ENCODE data around the gene MYO5A.
A peak's percentile ranks its signal among the peaks of the same experiment; 100 is the strongest.
"Not testable (repeated sequence)": the region's sequence is repeated elsewhere in the genome, so short reads cannot be mapped to it uniquely, and the experiment has no call there.

MYO5A gene

DNA sequence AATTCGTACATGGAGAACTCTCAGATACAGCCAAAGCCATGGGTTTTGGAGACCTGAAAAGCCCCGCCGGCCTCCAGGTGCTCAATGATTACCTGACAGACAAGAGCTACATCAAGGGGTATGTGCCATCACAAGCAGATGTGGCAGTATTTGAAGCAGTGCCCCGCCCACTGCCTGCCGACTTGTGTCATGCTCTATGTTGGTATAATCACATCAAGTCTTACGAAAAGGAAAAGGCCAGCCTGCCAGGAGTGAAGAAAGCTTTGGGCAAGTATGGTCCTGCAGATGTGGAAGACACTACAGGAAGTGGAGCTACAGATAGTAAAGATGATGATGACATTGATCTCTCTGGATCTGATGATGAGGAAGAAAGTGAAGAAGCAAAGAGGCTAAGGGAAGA, 23.5 kb downstream of the MYO5A start:
- no peak for DNase-seq (ENCODE audit: low spot score)

GRCh38 chr15:52503788-52504496, 24.7 kb downstream of the MYO5A start:
- peak; percentile 41 for DNase-seq (ENCODE audit: low spot score)

- no peak for DNase-seq (ENCODE audit: low spot score)
Measured at GRCh38 chr15:52502608-52503007, 26.1 kb downstream of the MYO5A start.

- no peak for DNase-seq (ENCODE audit: low spot score)
Measured at GRCh38 chr15:52499506-52499905, 29.2 kb downstream of the MYO5A start.

DNA sequence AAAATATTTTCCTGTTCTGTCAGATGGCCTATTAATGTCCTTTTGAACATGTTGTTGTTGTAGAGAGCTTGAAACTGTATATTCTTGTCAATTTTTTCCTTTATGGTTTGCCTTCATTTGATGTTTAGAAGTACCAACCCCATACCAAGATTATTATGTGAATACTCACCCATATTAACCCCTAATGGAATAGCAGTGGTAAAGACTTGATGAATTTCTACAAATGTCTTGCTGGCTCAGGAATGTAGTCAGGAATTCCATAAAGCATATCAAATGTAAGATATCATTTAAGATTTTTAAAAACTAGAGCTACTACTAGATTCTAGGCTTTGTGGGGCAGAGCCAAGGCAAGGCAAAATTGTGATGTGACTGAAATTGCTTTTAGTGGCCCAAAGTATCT, 30.0 kb downstream of the MYO5A start:
- DNase-seq (ENCODE audit: low spot score): no peak

- DNase-seq (ENCODE audit: low spot score): peak; percentile 12
Measured at GRCh38 chr15:52496776-52497470, 31.8 kb downstream of the MYO5A start.

GRCh38 chr15:52496175-52496574, 32.5 kb downstream of the MYO5A start:
- no peak for DNase-seq (ENCODE audit: low spot score)

DNA sequence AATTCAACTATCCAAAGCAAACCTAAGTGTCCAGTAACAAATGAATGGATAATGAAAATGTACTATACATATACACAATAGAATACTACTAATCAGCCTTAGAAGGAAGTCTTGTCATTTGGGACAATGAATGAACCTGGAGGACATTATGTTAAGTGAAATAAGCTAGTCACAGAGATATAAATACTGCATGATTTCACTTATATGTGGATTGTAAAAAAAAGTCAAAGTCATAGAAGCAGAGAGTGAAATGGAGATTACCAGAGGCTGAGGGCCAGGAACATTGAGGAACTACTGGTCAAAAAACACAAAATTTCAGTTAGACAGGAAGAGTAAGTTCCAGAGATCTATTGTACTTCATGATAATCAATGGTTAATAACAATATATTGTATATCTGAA, 33.6 kb downstream of the MYO5A start:
- no peak for DNase-seq (ENCODE audit: low spot score)

GRCh38 chr15:52493968-52494367, 34.7 kb downstream of the MYO5A start:
- DNase-seq (ENCODE audit: low spot score): no peak

DNA sequence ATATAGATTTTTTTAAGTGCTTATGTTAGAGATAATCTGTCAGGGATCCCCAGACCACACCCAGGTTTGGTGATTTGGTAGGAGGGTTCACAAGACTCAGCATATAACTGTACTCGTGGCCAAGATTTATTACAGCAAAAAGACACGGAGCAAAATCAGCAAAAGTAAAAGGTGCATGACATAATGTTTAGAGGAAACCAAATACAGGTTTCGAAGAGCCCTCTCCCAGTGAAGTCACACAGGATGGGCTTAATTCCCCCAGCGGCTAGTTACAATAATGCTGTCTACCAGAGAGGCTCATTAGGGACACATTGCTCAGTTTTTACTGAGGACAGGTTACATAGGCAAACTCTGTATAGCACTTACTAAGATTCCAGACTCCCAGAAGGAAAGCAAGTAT, 36.5 kb downstream of the MYO5A start:
- DNase-seq (ENCODE audit: low spot score): no peak

DNA sequence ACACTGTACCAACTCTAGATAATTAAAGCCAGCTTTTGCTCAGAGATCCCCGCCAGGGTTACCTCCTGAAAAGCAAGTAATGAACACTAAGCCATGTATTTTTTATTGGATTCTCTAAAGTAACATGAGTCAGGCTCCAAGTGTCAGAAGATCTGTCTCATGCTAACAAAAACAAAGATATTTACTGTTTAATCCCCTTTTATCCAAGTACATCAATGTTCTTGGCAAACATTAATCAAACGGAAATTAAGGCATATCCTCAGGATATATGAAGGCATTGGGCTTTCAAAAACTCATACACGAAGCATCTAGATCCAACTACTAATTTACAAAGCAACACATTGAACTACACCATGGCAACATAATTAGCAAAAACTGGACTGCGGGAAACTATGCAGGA, 37.2 kb downstream of the MYO5A start:
- DNase-seq (ENCODE audit: low spot score): peak; percentile 26

DNA sequence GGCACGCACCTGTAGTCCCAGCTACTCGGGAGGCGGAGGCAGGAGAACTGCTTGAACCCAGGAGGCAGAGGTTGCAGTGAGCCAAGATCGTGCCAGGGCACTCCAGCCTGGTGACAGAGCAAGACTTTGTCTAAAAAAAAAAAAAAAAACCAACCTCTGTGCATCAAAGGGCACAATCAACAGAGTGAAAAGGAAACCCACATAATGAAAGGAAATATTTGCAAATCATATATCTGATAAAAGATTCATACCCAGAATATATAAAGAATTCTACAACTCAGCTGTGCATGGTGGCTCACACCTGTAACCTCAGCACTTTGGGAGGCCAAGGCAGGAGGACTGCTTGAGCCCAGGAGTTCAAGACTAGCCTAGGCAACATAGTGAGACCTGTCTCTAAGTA, 39.2 kb downstream of the MYO5A start:
- DNase-seq (ENCODE audit: low spot score): not testable (repeated sequence)

- no peak for DNase-seq (ENCODE audit: low spot score)
Measured at GRCh38 chr15:52488830-52489229, 39.9 kb downstream of the MYO5A start.

DNA sequence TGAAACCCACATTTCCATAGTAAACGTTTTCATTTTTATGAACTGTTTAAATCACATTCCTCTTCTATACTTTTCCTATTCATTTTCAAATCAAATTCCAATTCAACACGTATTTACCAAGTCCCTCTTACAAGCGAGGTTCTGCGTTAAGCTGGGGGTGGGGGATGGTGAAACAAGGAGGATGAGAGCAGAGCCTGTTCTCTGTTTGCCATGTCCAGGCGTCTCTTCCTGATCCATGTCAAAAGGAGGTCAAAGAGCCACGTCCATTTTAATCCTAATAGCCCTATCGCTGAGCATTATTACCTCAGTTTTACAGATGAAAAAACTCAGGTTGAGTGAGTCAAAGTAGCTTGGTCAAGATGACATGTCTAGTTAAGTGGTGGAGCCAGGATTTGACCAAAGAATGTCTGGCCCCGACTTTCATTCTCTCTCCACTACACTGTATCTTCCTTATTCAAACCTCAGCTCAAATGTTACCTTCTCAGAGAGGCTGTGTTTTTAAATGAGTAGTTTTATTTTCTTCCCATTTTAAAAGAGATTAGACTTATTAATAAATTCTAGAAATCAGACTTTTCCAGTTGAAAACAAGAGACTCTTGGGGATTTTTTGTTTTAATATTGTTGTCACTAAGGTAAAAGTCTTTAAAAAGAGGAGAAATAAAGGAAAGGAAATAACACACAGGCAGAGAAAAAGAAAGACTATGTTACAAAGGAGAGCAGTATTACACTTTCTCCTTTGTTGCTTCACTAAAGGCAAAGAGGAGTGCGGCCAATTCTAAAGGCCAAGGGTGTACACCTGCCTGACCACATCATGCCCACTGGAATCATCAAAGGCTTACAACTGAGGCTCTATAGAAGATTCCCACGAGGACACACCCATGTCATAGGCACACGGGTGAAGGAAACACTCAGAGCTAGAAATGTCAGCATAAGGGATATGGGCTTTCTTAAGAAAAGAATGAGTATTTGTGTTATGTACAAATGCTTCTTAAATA, 42.4 kb downstream of the MYO5A start:
- no peak for DNase-seq (ENCODE audit: low spot score)

- DNase-seq (ENCODE audit: low spot score): no peak
Measured at GRCh38 chr15:52485290-52485689, 43.4 kb downstream of the MYO5A start.

DNA sequence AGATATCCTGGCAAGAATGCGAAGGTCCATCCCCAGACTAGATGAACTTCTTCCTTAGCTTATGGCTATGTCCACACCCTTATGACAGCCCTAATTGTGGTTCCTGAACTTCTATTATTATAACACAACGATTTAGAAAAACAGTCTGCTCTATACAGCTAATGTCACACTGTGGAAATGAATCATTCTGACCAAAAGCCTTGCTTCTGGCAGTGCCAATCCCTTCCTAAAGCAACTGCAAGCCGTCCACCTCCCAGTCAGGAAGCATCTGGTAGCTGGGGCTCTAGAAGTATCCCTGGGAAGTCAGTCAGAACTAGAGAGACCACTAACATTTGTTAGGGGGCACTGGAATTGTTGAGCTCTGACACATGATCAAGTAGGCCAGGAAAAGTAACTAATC, 45.0 kb downstream of the MYO5A start:
- DNase-seq (ENCODE audit: low spot score): peak; percentile 46

GRCh38 chr15:52481915-52482314, 46.8 kb downstream of the MYO5A start:
- peak; percentile 74 for DNase-seq (ENCODE audit: low spot score)

DNA sequence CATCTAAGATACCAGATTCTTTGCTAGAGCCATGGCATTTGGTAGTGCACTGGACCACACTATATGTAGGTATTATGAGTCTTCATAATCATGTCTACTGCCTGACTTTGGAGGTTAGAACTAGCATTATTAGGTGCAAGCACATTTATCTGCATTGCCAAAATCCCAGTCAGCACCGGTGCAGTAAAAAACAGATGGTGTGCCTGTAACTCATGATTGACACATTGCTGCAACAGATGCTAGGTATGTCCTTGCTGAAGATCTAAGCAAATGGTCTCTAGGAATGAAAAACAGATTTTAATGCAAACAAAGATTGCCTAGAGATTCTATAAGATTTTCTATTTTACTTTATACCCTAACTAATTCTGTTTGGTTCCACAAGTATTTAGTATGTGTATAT, 47.7 kb downstream of the MYO5A start:
- no peak for DNase-seq (ENCODE audit: low spot score)

DNA sequence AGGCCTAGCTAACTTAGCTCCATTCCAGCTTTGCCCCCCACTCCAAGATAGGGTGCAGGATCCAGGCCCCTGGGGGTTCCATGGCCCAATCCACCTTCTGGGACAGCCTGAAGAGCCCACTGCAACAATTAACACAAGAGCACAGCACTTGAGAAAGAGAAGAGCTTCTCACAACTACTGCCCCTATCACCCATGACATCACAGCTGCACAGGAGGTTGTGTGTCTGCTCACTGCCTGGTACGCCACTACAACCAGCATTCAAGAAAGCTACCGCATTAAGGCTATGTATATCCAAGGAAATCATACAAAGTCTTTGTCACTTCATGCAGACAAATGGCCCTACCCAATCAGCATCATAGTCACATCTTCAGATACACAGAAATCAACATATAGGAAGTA, 62.0 kb downstream of the MYO5A start:
- DNase-seq (ENCODE audit: low spot score): no peak

GRCh38 chr15:52466134-52466701, 62.5 kb downstream of the MYO5A start:
- no peak for DNase-seq (ENCODE audit: low spot score)

DNA sequence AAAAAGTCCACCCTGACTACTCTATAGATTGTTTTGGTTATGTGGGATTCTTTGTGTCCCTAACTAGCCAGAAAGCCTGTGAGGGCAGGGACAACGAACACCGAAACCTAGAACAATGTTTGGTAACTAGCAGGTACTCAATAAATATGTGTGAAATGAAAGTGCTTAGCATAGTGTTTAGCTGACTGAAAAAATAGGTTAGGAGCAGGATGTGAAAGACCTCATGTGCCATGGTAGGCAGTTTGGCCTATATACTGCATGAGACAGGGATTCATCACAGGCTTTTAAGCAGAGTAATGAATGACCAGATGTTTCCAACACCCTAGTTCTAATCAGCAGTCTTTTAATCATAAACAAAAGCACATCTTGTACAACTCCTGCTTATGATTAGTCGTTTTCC, 64.2 kb downstream of the MYO5A start:
- no peak for DNase-seq (ENCODE audit: low spot score)

- no peak for DNase-seq (ENCODE audit: low spot score)
Measured at GRCh38 chr15:52464040-52464439, 64.6 kb downstream of the MYO5A start.
